H9 (cell line): ENCODE results near the gene NOVA1. TPM values are rescaled to one million over a fixed set of nuclear protein-coding genes. Genes with fewer than 3 reads are reported as not detected.

Source experiments
- DNase-seq: peaks from one replicate; pipeline ENCODE4 v3.0.0-alpha.2; 2017
- H2AFZ ChIP-seq: one replicate; pipeline ENCODE4 v1.6.1; 2013; ENCODE audit warnings: mild to moderate bottlenecking, low read length, control low read depth, moderate library complexity
- H2AK5ac ChIP-seq: 2 replicates; pipeline ENCODE4 v1.6.1; 2013; ENCODE audit warnings: low read length, control low read depth, mixed read lengths; ENCODE audit not compliant: insufficient read length
- H2BK120ac ChIP-seq: one replicate; pipeline ENCODE4 v1.6.1; 2013; ENCODE audit warnings: low read depth, mild to moderate bottlenecking, low read length, control low read depth, inconsistent platforms; ENCODE audit not compliant: poor library complexity, severe bottlenecking
- H2BK12ac ChIP-seq: 2 replicates; pipeline ENCODE4 v1.6.1; 2013; ENCODE audit warnings: low read length, control low read depth, mixed read lengths, low read depth; ENCODE audit not compliant: insufficient read length
- H2BK15ac ChIP-seq: 2 replicates; pipeline ENCODE4 v1.6.1; 2013; ENCODE audit warnings: low read depth, low read length, control low read depth
- H2BK20ac ChIP-seq: one replicate; pipeline ENCODE4 v1.6.1; 2013; ENCODE audit warnings: low read depth, mild to moderate bottlenecking, low read length, control low read depth, inconsistent platforms; ENCODE audit not compliant: poor library complexity, severe bottlenecking
- H2BK5ac ChIP-seq: 2 replicates; pipeline ENCODE4 v1.6.1; 2013; ENCODE audit warnings: low read length, control low read depth, mixed read lengths; ENCODE audit not compliant: insufficient read length
- H3K14ac ChIP-seq: 2 replicates; pipeline ENCODE4 v1.6.1; 2013; ENCODE audit warnings: low read length, control low read depth; ENCODE audit not compliant: insufficient read depth
- H3K18ac ChIP-seq: 2 replicates; pipeline ENCODE4 v1.6.1; 2013; ENCODE audit warnings: low read depth, mild to moderate bottlenecking, mixed read lengths, low read length, control low read depth; ENCODE audit not compliant: insufficient read length
- H3K23ac ChIP-seq: 2 replicates; pipeline ENCODE4 v1.6.1; 2013; ENCODE audit warnings: low read length, control low read depth, mixed read lengths, low read depth; ENCODE audit not compliant: insufficient read length
- H3K23me2 ChIP-seq: 2 replicates; pipeline ENCODE4 v1.6.1; 2013; ENCODE audit warnings: low read depth, mild to moderate bottlenecking, mixed read lengths, low read length, control low read depth; ENCODE audit not compliant: insufficient read length, poor library complexity, severe bottlenecking
- H3K27ac ChIP-seq: 2 replicates; pipeline ENCODE4 v1.5.1; 2013; ENCODE audit warnings: low read length, control low read depth, mixed read lengths, low read depth; ENCODE audit not compliant: insufficient read length
- H3K27me3 ChIP-seq: 2 replicates; pipeline ENCODE4 v1.6.1; 2013; ENCODE audit warnings: low read length, control low read depth, inconsistent platforms; ENCODE audit not compliant: insufficient read depth
- H3K4ac ChIP-seq: 2 replicates; pipeline ENCODE4 v1.6.1; 2013; ENCODE audit warnings: low read depth, mild to moderate bottlenecking, control low read depth, inconsistent platforms, low read length, moderate library complexity
- H3K4me1 ChIP-seq: 2 replicates; pipeline ENCODE4 v1.6.1; 2013; ENCODE audit warnings: low read length, control low read depth, inconsistent platforms; ENCODE audit not compliant: insufficient read depth
- H3K4me2 ChIP-seq: 2 replicates; pipeline ENCODE4 v1.6.1; 2013; ENCODE audit warnings: low read length, control low read depth, mixed read lengths; ENCODE audit not compliant: insufficient read length, insufficient read depth
- H3K56ac ChIP-seq: 2 replicates; pipeline ENCODE4 v1.6.1; 2013; ENCODE audit warnings: low read depth, mild to moderate bottlenecking, mixed read lengths, low read length, control low read depth; ENCODE audit not compliant: insufficient read length
- H3K79me1 ChIP-seq: 2 replicates; pipeline ENCODE4 v1.6.1; 2013; ENCODE audit warnings: low read depth, mild to moderate bottlenecking, moderate library complexity, low read length, control low read depth, inconsistent platforms; ENCODE audit not compliant: insufficient read depth, poor library complexity, severe bottlenecking
- H3K79me2 ChIP-seq: 2 replicates; pipeline ENCODE4 v1.6.1; 2013; ENCODE audit warnings: low read length, control low read depth, inconsistent platforms; ENCODE audit not compliant: insufficient read depth
- H3K9ac ChIP-seq: 2 replicates; pipeline ENCODE4 v1.6.1; 2013; ENCODE audit warnings: low read length, control low read depth, mixed read lengths; ENCODE audit not compliant: insufficient read length; ENCODE audit errors: extremely low read depth
- H3K9me3 ChIP-seq: one replicate; pipeline ENCODE4 v1.6.1; 2013; ENCODE audit warnings: low read depth, low read length, inconsistent platforms; ENCODE audit not compliant: control insufficient read depth
- H3T11ph ChIP-seq: one replicate; pipeline ENCODE4 v1.6.1; 2013; ENCODE audit warnings: mild to moderate bottlenecking, low read length, control low read depth, inconsistent platforms
- H4K20me1 ChIP-seq: one replicate; pipeline ENCODE4 v1.6.1; 2013; ENCODE audit not compliant: control insufficient read depth, insufficient read length, insufficient read depth
- H4K5ac ChIP-seq: 2 replicates; pipeline ENCODE4 v1.6.1; 2013; ENCODE audit warnings: low read depth, mild to moderate bottlenecking, mixed read lengths, low read length, control low read depth; ENCODE audit not compliant: insufficient read length
- H4K8ac ChIP-seq: replicated peaks from 2 replicates; pipeline ENCODE4 v1.6.1; 2013; ENCODE audit warnings: low read length, control low read depth, mixed read lengths, low read depth; ENCODE audit not compliant: insufficient read length
- H4K91ac ChIP-seq: 2 replicates; pipeline ENCODE4 v1.6.1; 2013; ENCODE audit warnings: low read depth, mild to moderate bottlenecking, moderate library complexity, mixed read lengths, low read length, control low read depth; ENCODE audit not compliant: insufficient read length
- H3K27ac Mint-ChIP-seq, 3 experiments: 2 replicates in 2 of 3; 3 replicates in 1 of 3; pipeline ENCODE4 v1.8.0; 2020 to 2021; ENCODE audit warnings: mixed read lengths in 3 of 3, mild to moderate bottlenecking in 1 of 3, moderate library complexity in 1 of 3
- H3K27me3 Mint-ChIP-seq: 2 replicates; pipeline ENCODE4 v1.8.0; 2021; ENCODE audit warnings: low read depth, mild to moderate bottlenecking, moderate library complexity, mixed read lengths
- H3K36me3 Mint-ChIP-seq, 3 experiments: 2 replicates in 2 of 3; 3 replicates in 1 of 3; pipeline ENCODE4 v1.8.0; 2020 to 2021; ENCODE audit warnings: low read depth in 3 of 3, mixed read lengths in 3 of 3; ENCODE audit not compliant: insufficient read depth in 1 of 3
- H3K4me1 Mint-ChIP-seq, 2 experiments: 2 replicates each; pipeline ENCODE4 v1.8.0; 2020; ENCODE audit warnings: mixed read lengths in 2 of 2
- H3K4me3 Mint-ChIP-seq, 2 experiments: 2 replicates in 1 of 2; 3 replicates in 1 of 2; pipeline ENCODE4 v1.8.0; 2020 to 2021; ENCODE audit warnings: mild to moderate bottlenecking in 2 of 2, mixed read lengths in 2 of 2, moderate library complexity in 1 of 2
- H3K9me3 Mint-ChIP-seq, 2 experiments: 2 replicates in 1 of 2; 3 replicates in 1 of 2; pipeline ENCODE4 v1.8.0; 2020; ENCODE audit warnings: mild to moderate bottlenecking in 2 of 2, mixed read lengths in 2 of 2, moderate library complexity in 1 of 2
- CTCF ChIP-seq: fragments of 200-600 bp; sonication (generic); conservative IDR thresholded peaks from 3 replicates; pipeline ENCODE4 v1.8.0; 2021; ENCODE audit warnings: antibody characterized with exemption, mild to moderate bottlenecking
- WGBS: extraction: QIAGEN DNeasy Blood & Tissue Kit; methylation state at CpG from one replicate; pipeline ENCODE4 v1.1.7; 2013; ENCODE audit warnings: missing lambda C conversion rate, low lambda C conversion rate, mixed read lengths; ENCODE audit not compliant: insufficient read length; ENCODE audit errors: extremely low coverage; 5-methylcytosine and 5-hydroxymethylcytosine counted together
- total RNA-seq: library from RNA; stranded (reverse); gene quantifications from 2 replicates; pipeline ENCODE4 v1.2.1, GENCODE V29; 2021

The NOVA1 gene
- total RNA-seq, 1 experiment from 2014 or later, result 13.8 TPM

DNA sequence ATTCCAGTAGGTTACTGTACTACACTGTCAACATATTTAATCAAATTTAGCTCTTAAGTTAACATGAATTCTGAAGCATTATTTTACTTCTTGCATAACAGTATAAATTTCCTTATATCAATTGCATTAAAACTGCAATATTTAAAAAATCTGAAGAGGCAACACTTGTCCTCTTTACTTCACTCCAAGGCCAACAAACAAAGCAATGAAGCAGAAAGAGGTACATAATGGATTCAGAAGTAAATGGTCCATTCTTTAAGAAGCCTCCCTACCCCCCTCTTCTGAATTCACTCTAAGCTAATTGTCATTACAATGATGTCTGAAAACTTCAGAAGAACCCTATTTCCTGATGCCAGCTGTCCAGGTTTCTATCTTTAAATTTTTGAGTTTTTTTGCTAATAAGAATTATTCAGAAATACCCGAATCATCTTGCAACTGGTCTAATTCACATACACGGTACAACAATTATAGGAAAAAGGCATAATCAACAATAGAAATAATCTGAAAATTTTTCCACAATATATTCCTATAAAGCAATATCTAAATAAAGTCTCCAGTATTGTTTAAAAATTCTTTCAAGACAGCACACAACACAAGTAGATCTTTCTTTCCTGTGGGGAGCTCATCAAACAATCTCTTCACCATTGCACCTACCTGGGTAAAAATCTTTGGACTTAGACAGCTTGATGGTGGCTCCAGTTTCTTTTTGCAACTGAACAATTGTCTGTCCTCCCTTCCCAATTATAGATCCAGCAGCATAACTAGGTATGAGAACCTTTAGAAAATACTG is 2.9 kb downstream of the NOVA1 start:
- H2BK15ac ChIP-seq, result no peak overlapping the region
- H3K79me1 ChIP-seq, result no peaks in the 10 kb centered on the region
- no CpG with 5 or more reads among the region's 2 CpGs for WGBS
- peaks cover 29 to 34% of the 10 kb centered on the region in 2 experiments for H3K4me1 Mint-ChIP-seq
- H3K79me2 ChIP-seq, result no peaks in the 10 kb centered on the region
- H4K91ac ChIP-seq, result no peak overlapping the region
- H3K27me3 ChIP-seq, result no peaks in the 10 kb centered on the region
- H2BK20ac ChIP-seq, result no peak overlapping the region
- H3K23me2 ChIP-seq, result peaks cover 10% of the 10 kb centered on the region
- no peaks in the 10 kb centered on the region for H4K20me1 ChIP-seq
- H4K5ac ChIP-seq, result no peak overlapping the region
- no peak overlapping the region for H3K14ac ChIP-seq
- no peak overlapping the region for H3K56ac ChIP-seq
- H3K23ac ChIP-seq, result no peak overlapping the region
- H3K4me3 Mint-ChIP-seq, result peak overlapping the region; percentile 28 to 71
- no peak for TF ChIP-seq CTCF
- H3K27me3 Mint-ChIP-seq, result peaks cover 6% of the 10 kb centered on the region
- H3K27ac Mint-ChIP-seq, result no peak overlapping the region; a peak in 1 of 7 replicates
- no peak overlapping the region for H2BK12ac ChIP-seq
- no peak overlapping the region for H2AK5ac ChIP-seq
- no peak overlapping the region for H3K4me2 ChIP-seq
- no peaks in the 10 kb centered on the region for H3K9me3 ChIP-seq
- DNase-seq, result no peak
- H3K36me3 Mint-ChIP-seq, result peaks cover 0 to 7% (median 2%) of the 10 kb centered on the region in 3 experiments; a peak in 1 of 7 replicates
- H3K18ac ChIP-seq, result no peak overlapping the region
- H3K9me3 Mint-ChIP-seq, result no peaks in the 10 kb centered on the region; a peak in 2 of 5 replicates
- H3K27ac ChIP-seq, result no peak overlapping the region
- H3T11ph ChIP-seq, result no peak overlapping the region
- no peak overlapping the region for H3K4ac ChIP-seq
- no peak overlapping the region for H4K8ac ChIP-seq
- no peak overlapping the region for H2AFZ ChIP-seq
- no peaks in the 10 kb centered on the region for H3K4me1 ChIP-seq
- H3K9ac ChIP-seq, result no peak overlapping the region
- no peak overlapping the region for H2BK120ac ChIP-seq
- H2BK5ac ChIP-seq, result no peak overlapping the region
